B cell (primary cell): Measurements from ENCODE around the gene RAMAC. TPM values are rescaled to one million over a fixed set of nuclear protein-coding genes. Genes with fewer than 3 reads are reported as not detected.

ENCODE experiments used
- ATAC-seq: fragments of 200-7000 bp; cut with Tn5 transposase; one replicate; pipeline ENCODE4 v1.10.0; 2021; ENCODE audit warnings: low read depth, mild to moderate bottlenecking, moderate number of reproducible peaks, moderate library complexity
- CTCF ChIA-PET: fragments of 350-600 bp; sonication (Branson Sonifier 250); formaldehyde crosslinking; loops from one replicate; lab custom pipeline; 2021; ENCODE audit warnings: antibody characterized with exemption, inconsistent platforms; lab: Charles Lee
- POLR2A ChIA-PET: fragments of 350-600 bp; sonication (Branson Sonifier 250); formaldehyde crosslinking; loops from one replicate; lab custom pipeline; 2021; ENCODE audit warnings: antibody characterized with exemption; lab: Charles Lee
- DNase-seq: peaks from one replicate; pipeline ENCODE4 v3.0.0; 2013
- H2AFZ ChIP-seq: 2 replicates; pipeline ENCODE4 v1.6.1; 2012; ENCODE audit warnings: mild to moderate bottlenecking, low read depth, low read length; ENCODE audit not compliant: insufficient read depth, poor library complexity, severe bottlenecking
- H3K27ac ChIP-seq, 2 donors: 1 replicate in 1 of 2; 2 replicates in 1 of 2; pipeline ENCODE4 v1.5.1; 2012 to 2013; ENCODE audit warnings: low read length in 2 of 2, mild to moderate bottlenecking in 2 of 2, moderate library complexity in 1 of 2
- H3K27me3 ChIP-seq, 4 experiments: fragments of 200-600 bp in 1 of 4; sonication (generic) in 1 of 4; replicated peaks in 1 of 4; 1 replicate in 2 of 4; 2 replicates in 2 of 4; pipeline versions ENCODE4 v1.6.1 to v1.7.0; 2013 to 2016; ENCODE audit warnings: low read length in 3 of 4, mild to moderate bottlenecking in 2 of 4, mixed read lengths in 1 of 4, moderate library complexity in 1 of 4; ENCODE audit not compliant: insufficient read depth in 4 of 4, control insufficient read depth in 3 of 4; ENCODE audit errors: control extremely low read depth in 1 of 4
- H3K36me3 ChIP-seq, 2 experiments: replicated peaks in 1 of 2; 1 replicate in 1 of 2; 2 replicates in 1 of 2; pipeline versions ENCODE4 v1.6.1 to v1.7.1; 2013; ENCODE audit warnings: low read length in 1 of 2; ENCODE audit not compliant: insufficient read depth in 2 of 2, control insufficient read depth in 1 of 2; ENCODE audit errors: control extremely low read depth in 1 of 2, extremely low read depth in 1 of 2
- H3K4me1 ChIP-seq, 2 donors: fragments of 200-600 bp in 1 of 2; sonication (generic) in 1 of 2; 1 replicate in 1 of 2; 2 replicates in 1 of 2; pipeline versions ENCODE4 v1.5.1 to v1.6.1; 2013 to 2017; ENCODE audit warnings: low read length in 2 of 2; ENCODE audit not compliant: control insufficient read depth in 2 of 2, insufficient read depth in 2 of 2
- H3K4me2 ChIP-seq: replicated peaks from 2 replicates; pipeline ENCODE3; 2012; ENCODE audit warnings: mild to moderate bottlenecking, low read depth, low read length; ENCODE audit not compliant: poor library complexity, severe bottlenecking
- H3K4me3 ChIP-seq, 5 experiments: fragments of 200-600 bp in 1 of 5; sonication (generic) in 1 of 5; 1 replicate in 3 of 5; 2 replicates in 2 of 5; pipeline versions ENCODE4 v1.5.1 to v1.7.0; 2011 to 2016; ENCODE audit warnings: low read length in 4 of 5, mild to moderate bottlenecking in 4 of 5, low read depth in 2 of 5, control low read depth in 1 of 5, moderate library complexity in 1 of 5; ENCODE audit not compliant: insufficient read depth in 1 of 5; ENCODE audit errors: control extremely low read depth in 1 of 5, extremely low read depth in 1 of 5
- H3K79me2 ChIP-seq: fragments of 200-600 bp; sonication (generic); one replicate; pipeline ENCODE4 v1.6.0; 2016; ENCODE audit warnings: low read length; ENCODE audit not compliant: control insufficient read depth, insufficient read depth
- H3K9ac ChIP-seq: fragments of 200-600 bp; sonication (generic); 2 replicates; pipeline ENCODE4 v1.6.1; 2017; ENCODE audit warnings: mild to moderate bottlenecking, low read length, moderate library complexity
- H3K9me3 ChIP-seq, 3 donors: one replicate each; pipeline versions ENCODE4 v1.6.1 to v1.7.1; 2013; ENCODE audit warnings: low read length in 2 of 3; ENCODE audit not compliant: control insufficient read depth in 2 of 3, insufficient read depth in 1 of 3; ENCODE audit errors: control extremely low read depth in 1 of 3
- H4K20me1 ChIP-seq: 2 replicates; pipeline ENCODE4 v1.6.0; 2012; ENCODE audit warnings: mild to moderate bottlenecking, low read length; ENCODE audit not compliant: insufficient read depth, control insufficient read depth, poor library complexity, severe bottlenecking
- H3K27ac Mint-ChIP-seq: one replicate; pipeline ENCODE4 v1.8.0; 2021; ENCODE audit warnings: mixed read lengths
- H3K27me3 Mint-ChIP-seq: one replicate; pipeline ENCODE4 v1.8.0; 2021; ENCODE audit warnings: mixed read lengths
- H3K4me1 Mint-ChIP-seq: one replicate; pipeline ENCODE4 v1.8.0; 2021; ENCODE audit warnings: mixed read lengths
- H3K4me3 Mint-ChIP-seq: one replicate; pipeline ENCODE4 v1.8.0; 2021; ENCODE audit warnings: mixed read lengths
- H3K9me3 Mint-ChIP-seq: one replicate; pipeline ENCODE4 v1.8.0; 2022; ENCODE audit warnings: mixed read lengths; ENCODE audit not compliant: insufficient read depth
- CTCF ChIP-seq: fragments of 200-600 bp; IDR thresholded peaks from one replicate; pipeline ENCODE4 v1.8.0; 2022; ENCODE audit warnings: antibody characterized with exemption, mild to moderate bottlenecking
- EZH2 ChIP-seq: IDR thresholded peaks from 2 replicates; pipeline ENCODE4 v1.6.1; 2012; ENCODE audit warnings: borderline replicate concordance, low read depth, mild to moderate bottlenecking, moderate library complexity, low read length; ENCODE audit not compliant: insufficient read depth, poor library complexity, severe bottlenecking
- WGBS: methylation state at CpG from one replicate; pipeline ENCODE4 v1.1.5; 2013; ENCODE audit warnings: missing lambda C conversion rate; ENCODE audit not compliant: insufficient coverage; 5-methylcytosine and 5-hydroxymethylcytosine counted together
- intact Hi-C: fragments of 100-400 bp; cut with micrococcal nuclease; formaldehyde crosslinking; loops from one replicate; pipeline ENCODE4 v1.10.0; 2022
- polyA plus RNA-seq: library from polyadenylated mRNA; depleted of rRNA; stranded (reverse); fragments of >200 nt; gene quantifications from 2 replicates; pipeline ENCODE4 v1.2.3, GENCODE V29; 2012
- total RNA-seq, 2 donors: library from RNA; stranded (reverse); fragments of 120-200 nt in 1 of 2; gene quantifications; 1 replicate in 1 of 2; 2 replicates in 1 of 2; pipeline versions ENCODE4 v1.2.3 to v1.2.4, GENCODE V29; 2013 to 2022

Gene RAMAC
- total and polyA plus RNA-seq, 2 donors (not counting 1 experiment from before 2014, with no cell fraction given) = 7.7 to 20.2 TPM

GRCh38 chr15:82951472-82952157, 34.4 kb upstream of the RAMAC start:
- 17% methylated on average over 5 of the region's 13 CpGs for WGBS
- ChIA-PET POLR2A (no interaction called here), CTCF (no interaction called here)
- no peaks in the 10 kb centered on the region for H3K36me3 ChIP-seq
- peaks cover 0 to 5% (median 5%) of the 10 kb centered on the region in 4 experiments for H3K27me3 ChIP-seq
- no peaks in the 10 kb centered on the region for H4K20me1 ChIP-seq
- H3K4me3 Mint-ChIP-seq = no peak overlapping the region
- H2AFZ ChIP-seq = peak overlapping the region; percentile 54
- peak overlapping the region; percentile 84 for H3K4me2 ChIP-seq
- intact Hi-C loops = no loop called here
- H3K27ac Mint-ChIP-seq = no peak overlapping the region
- DNase-seq = peak; percentile 9
- H3K27me3 Mint-ChIP-seq = peaks cover 21% of the 10 kb centered on the region
- no peaks in the 10 kb centered on the region for H3K79me2 ChIP-seq
- no peak for TF ChIP-seq EZH2
- no peak for TF ChIP-seq CTCF
- H3K4me3 ChIP-seq = peak overlapping the region in 4 of 5 experiments; percentile 26 to 55 (median 44)
- no peaks in the 10 kb centered on the region for H3K9me3 Mint-ChIP-seq
- H3K4me1 Mint-ChIP-seq = peaks cover 9% of the 10 kb centered on the region
- no peak overlapping the region for H3K27ac ChIP-seq
- no peak for ATAC-seq
- H3K4me1 ChIP-seq = peaks cover 19 to 27% of the 10 kb centered on the region in 2 donors
- no peaks in the 10 kb centered on the region for H3K9me3 ChIP-seq
- H3K9ac ChIP-seq = peak overlapping the region; percentile 52
